GM13976 (cell line): Measurements from ENCODE around the gene EMX2.
A peak's percentile ranks its signal among the peaks of the same experiment; 100 is the strongest.

Experiments
- DNase-seq: peaks from one replicate; pipeline ENCODE4 v3.0.0; 2012; ENCODE audit warnings: low spot score
- in situ Hi-C: fragments of 300-500 bp; cut with MboI; formaldehyde crosslinking; loops from one replicate; pipeline ENCODE4 v1.12.0; 2022; ENCODE audit warnings: low sequenced_read_pairs, mixed read lengths, inconsistent platforms; ENCODE audit not compliant: unreplicated experiment
- TF ChIP-seq, protein P1 (sequence below): IDR thresholded peaks from 2 replicates; pipeline ENCODE4 v1.5.1; 2012; ENCODE audit warnings: borderline replicate concordance, mild to moderate bottlenecking; ENCODE audit not compliant: insufficient read depth; ENCODE audit errors: extremely low read depth, missing control alignments, control extremely low read depth

EMX2 gene

GRCh38 chr10:117542706-117543224 lies at the start of gene EMX2:
Gene EMX2, plus strand, starts transcription at chr10:117542746. Its CDS starts 522 bp downstream, at chr10:117543268.
- DNase-seq, result no peak
- TF ChIP-seq, protein P1, sequence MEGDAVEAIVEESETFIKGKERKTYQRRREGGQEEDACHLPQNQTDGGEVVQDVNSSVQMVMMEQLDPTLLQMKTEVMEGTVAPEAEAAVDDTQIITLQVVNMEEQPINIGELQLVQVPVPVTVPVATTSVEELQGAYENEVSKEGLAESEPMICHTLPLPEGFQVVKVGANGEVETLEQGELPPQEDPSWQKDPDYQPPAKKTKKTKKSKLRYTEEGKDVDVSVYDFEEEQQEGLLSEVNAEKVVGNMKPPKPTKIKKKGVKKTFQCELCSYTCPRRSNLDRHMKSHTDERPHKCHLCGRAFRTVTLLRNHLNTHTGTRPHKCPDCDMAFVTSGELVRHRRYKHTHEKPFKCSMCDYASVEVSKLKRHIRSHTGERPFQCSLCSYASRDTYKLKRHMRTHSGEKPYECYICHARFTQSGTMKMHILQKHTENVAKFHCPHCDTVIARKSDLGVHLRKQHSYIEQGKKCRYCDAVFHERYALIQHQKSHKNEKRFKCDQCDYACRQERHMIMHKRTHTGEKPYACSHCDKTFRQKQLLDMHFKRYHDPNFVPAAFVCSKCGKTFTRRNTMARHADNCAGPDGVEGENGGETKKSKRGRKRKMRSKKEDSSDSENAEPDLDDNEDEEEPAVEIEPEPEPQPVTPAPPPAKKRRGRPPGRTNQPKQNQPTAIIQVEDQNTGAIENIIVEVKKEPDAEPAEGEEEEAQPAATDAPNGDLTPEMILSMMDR, result no peak
- in situ Hi-C loops, result loop anchor here (25.0 kb wide), 1 partner anchor 695 kb away; no protein-coding TSS in a partner anchor

DNA sequence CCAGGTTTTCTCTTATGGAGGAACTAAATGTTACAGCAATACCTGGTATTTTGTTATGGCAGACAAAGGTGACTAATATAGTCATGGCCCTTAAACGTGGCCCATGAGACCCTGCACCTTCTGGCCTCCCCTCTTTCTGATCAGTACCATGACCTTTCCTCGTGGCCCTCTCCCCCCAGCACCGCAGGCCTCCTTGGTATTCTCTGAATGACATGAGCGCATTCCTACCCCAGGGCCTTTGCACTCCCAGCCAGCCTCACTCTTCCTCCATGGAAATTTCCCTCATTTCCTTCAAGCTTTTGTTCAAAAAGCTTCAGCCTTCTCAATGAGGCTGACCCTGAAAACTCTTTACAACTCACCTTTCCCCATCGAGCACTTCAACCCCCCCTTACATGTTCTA lies 46.5 kb upstream of the EMX2 start:
- in situ Hi-C loops, result loop anchor here (25.0 kb wide), 1 partner anchor 966 kb away; no protein-coding TSS in a partner anchor
- no peak for DNase-seq
- TF ChIP-seq, protein P1, result no peak

- peak; percentile 80 for DNase-seq
- in situ Hi-C loops, result loop anchor here (25.0 kb wide), 1 partner anchor 966 kb away; no protein-coding TSS in a partner anchor
- TF ChIP-seq, protein P1, result peak; percentile 99
Measured at GRCh38 chr10:117496616-117497028, 45.9 kb upstream of the EMX2 start.

DNA sequence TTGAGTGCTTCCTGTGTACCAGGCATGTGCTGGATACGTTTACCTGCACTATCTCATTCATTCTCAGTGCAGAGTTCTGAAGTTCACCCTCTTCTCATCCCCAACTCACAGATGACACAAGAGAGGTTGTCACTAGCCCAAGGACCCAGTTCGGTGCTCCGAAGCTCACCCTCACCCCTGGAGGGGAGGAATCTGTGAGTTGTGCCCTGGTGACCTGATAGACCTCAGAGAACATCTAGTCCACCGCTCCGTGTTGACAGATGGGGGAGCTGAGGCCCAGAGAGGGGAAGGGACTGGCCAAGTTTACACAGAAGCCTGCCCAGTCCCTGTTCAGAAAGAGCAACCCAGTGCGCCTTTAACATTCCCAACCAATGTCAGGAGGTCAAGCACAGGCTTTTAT lies 44.8 kb upstream of the EMX2 start:
- in situ Hi-C loops, result loop anchor here (25.0 kb wide), 1 partner anchor 965 kb away; no protein-coding TSS in a partner anchor
- no peak for DNase-seq
- TF ChIP-seq, protein P1, result no peak

- TF ChIP-seq, protein P1, result no peak
- in situ Hi-C loops, result loop anchor here (25.0 kb wide), 1 partner anchor 963 kb away; no protein-coding TSS in a partner anchor
- DNase-seq, result no peak
Measured at GRCh38 chr10:117499248-117500105, 43.1 kb upstream of the EMX2 start.

GRCh38 chr10:117500456-117500855 lies 42.1 kb upstream of the EMX2 start:
- TF ChIP-seq, protein P1, result no peak
- no peak for DNase-seq
- in situ Hi-C loops, result no loop called here
